GM12875 (cell line): ENCODE data around the gene RNF157.
A peak's percentile ranks its signal among the peaks of the same experiment; 100 is the strongest.

Source experiments
- H3K4me3 ChIP-seq: one replicate; pipeline ENCODE4 v1.5.1; 2011; ENCODE audit warnings: low read depth, low read length, control low read depth
- CTCF ChIP-seq: IDR thresholded peaks from 2 replicates; pipeline ENCODE4 v1.5.1; 2011; ENCODE audit warnings: low read depth, mild to moderate bottlenecking, control low read depth, inconsistent platforms, low read length, moderate library complexity, borderline replicate concordance; ENCODE audit not compliant: insufficient read depth

The RNF157 gene

GRCh38 chr17:76277300-76278267 is 37.3 kb upstream of the RNF157 start:
- no peak overlapping the region for H3K4me3 ChIP-seq
- no peak for TF ChIP-seq CTCF

- no peak for TF ChIP-seq CTCF
Measured at GRCh38 chr17:76276461-76277299, 36.4 kb upstream of the RNF157 start.

GRCh38 chr17:76276069-76276431 is 35.8 kb upstream of the RNF157 start:
- TF ChIP-seq CTCF = no peak
- no peak overlapping the region for H3K4me3 ChIP-seq

More at GRCh38 chr17:76276461-76277299, 36.4 kb upstream of the RNF157 start:
- H3K4me3 ChIP-seq = no peak overlapping the region

- no peak for TF ChIP-seq CTCF
- H3K4me3 ChIP-seq = no peak overlapping the region
Measured at GRCh38 chr17:76275382-76276068, 35.2 kb upstream of the RNF157 start.

GRCh38 chr17:76274112-76274956 is 34.0 kb upstream of the RNF157 start:
- TF ChIP-seq CTCF = 0 out of 2 replicates have a peak, but pooled peaks have one; percentile 5
- no peak overlapping the region for H3K4me3 ChIP-seq

- no peak for TF ChIP-seq CTCF
- H3K4me3 ChIP-seq = no peak overlapping the region
Measured at GRCh38 chr17:76273445-76274111, 33.3 kb upstream of the RNF157 start.
